Mucosa of stomach (tissue), 1 donor: ENCODE measurements around the gene OSCAR.
A peak's percentile ranks its signal among the peaks of the same experiment; 100 is the strongest.
"Not testable (repeated sequence)": the region's sequence is repeated elsewhere in the genome, so short reads cannot be mapped to it uniquely, and the experiment has no call there.

ENCODE experiments used
- H3K27me3 ChIP-seq: one replicate; pipeline ENCODE4 v1.7.0; 2013; ENCODE audit warnings: mild to moderate bottlenecking, low read length; ENCODE audit not compliant: control insufficient read depth, insufficient read depth
- H3K36me3 ChIP-seq: one replicate; pipeline ENCODE4 v1.7.0; 2013; ENCODE audit warnings: low read length; ENCODE audit not compliant: control insufficient read depth, insufficient read depth
- H3K4me1 ChIP-seq: one replicate; pipeline ENCODE4 v1.7.0; 2013; ENCODE audit warnings: mild to moderate bottlenecking, low read length; ENCODE audit not compliant: control insufficient read depth, insufficient read depth
- H3K4me3 ChIP-seq: one replicate; pipeline ENCODE4 v1.7.0; 2013; ENCODE audit warnings: low read length
- H3K9ac ChIP-seq: one replicate; pipeline ENCODE4 v1.7.0; 2013; ENCODE audit warnings: mild to moderate bottlenecking, low read length, moderate library complexity
- H3K9me3 ChIP-seq: one replicate; pipeline ENCODE4 v1.7.0; 2013; ENCODE audit warnings: mild to moderate bottlenecking, low read length, moderate library complexity; ENCODE audit not compliant: control insufficient read depth
- donor health status: Pancreatic carcinoma.

The OSCAR gene

DNA sequence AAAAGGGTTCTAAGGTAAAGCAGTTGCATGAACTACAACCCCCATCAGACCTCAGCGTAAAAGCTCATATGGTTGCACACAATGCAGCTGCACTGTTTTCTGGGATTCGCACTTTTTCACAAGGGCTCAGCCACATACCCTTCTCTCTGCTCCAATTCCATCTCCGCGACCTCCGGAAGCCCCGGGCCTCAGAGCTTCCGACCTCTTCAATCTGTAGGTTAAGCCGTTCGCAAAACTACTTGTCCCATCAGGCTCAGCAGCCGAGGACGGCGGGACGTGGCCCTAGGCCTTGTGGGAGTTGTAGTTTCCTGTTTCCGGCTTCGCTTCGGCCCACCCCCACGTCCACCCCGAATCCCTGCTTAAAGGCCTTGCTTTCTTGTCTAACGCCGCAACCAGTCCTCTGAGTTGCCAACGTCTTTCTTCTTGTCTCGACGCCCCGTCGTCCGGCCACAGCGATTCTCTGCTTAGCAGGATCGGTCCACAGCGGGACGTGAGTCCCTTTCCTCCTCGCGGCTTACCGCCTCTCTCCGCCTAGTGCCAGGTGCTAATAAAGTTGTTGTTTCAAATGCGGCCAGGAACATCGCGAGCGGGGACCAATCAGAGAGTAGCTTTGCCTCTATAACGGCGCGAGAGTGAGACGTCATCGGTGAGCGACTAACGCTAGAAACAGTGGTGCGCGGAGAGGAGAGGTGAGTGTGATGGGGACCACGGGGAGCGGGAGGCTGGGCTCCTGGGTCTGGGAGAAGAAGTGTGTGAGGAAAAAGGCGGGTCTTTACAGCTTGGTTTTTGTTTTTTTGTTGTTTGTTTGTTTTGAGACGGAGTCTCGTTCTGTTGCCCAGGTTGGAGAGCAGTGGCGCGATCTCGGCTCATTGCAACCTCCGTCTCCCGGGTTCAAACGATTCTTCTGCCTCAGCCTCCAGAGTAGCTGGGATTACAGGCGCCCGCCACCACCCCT is 14.8 kb upstream of the OSCAR start, which contains the start of the genes PRPF31 and TFPT:
PRPF31 (plus strand) TSS at position 646 of the 955 bp plus-strand sequence. CDS start 2,525 bp downstream, outside the sequence.
TFPT (minus strand) TSS at position 549 of the 955 bp plus-strand sequence; CDS start at position 161, 388 bp downstream.
- Histone ChIP-seq H3K9ac (peak within 1 kb of the TSS; percentile 94), H3K4me1 (peaks cover 9% of the 10 kb centered on the region), H3K9me3 (no peaks in the 10 kb centered on the region), H3K27me3 (no peaks in the 10 kb centered on the region), H3K36me3 (no peaks in the 10 kb centered on the region), H3K4me3 (peak within 1 kb of the TSS; percentile 100)

DNA sequence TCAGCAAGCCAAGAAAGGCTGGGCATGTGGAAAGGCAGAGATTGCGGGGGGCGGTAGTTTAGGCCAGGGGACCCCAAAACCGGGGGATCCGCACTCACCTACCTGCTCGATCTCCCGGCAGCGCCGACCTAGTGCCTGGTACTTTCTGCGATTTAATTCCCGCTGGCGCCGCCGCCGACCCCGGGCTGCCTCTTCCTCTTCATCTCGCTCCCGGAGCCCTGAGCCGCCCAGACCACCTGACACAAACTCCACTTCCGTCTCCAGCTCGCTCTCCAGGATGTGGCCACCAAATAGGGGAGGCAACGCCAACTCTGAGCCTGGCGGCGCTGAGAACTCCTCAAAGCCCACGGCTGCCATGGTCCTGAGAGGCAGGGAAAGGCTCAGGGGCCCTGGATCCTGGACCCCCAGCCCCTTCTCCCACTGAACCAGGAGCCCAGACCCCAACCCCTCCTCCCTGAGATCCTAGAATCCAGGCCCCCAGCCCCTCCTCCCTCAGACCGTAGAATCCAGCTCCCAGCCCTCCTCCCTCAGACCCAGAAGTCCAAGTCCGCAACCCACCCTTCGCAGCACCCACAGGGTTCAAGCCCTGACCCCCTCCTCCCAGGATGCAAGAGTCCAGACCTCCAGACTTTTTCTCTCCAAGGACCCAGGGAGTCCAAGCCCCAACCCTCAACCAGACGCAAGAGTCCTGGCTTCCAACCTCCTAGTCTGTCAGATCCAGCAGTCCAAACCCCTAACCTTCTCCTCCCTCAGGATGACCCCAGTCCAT is 13.9 kb upstream of the OSCAR start:
- peaks cover 9% of the 10 kb centered on the region for H3K4me1 ChIP-seq
- H3K27me3 ChIP-seq: no peaks in the 10 kb centered on the region
- no peaks in the 10 kb centered on the region for H3K9me3 ChIP-seq
- H3K9ac ChIP-seq: peak overlapping the region; percentile 94
- H3K36me3 ChIP-seq: no peaks in the 10 kb centered on the region
- H3K4me3 ChIP-seq: peak overlapping the region; percentile 100

DNA sequence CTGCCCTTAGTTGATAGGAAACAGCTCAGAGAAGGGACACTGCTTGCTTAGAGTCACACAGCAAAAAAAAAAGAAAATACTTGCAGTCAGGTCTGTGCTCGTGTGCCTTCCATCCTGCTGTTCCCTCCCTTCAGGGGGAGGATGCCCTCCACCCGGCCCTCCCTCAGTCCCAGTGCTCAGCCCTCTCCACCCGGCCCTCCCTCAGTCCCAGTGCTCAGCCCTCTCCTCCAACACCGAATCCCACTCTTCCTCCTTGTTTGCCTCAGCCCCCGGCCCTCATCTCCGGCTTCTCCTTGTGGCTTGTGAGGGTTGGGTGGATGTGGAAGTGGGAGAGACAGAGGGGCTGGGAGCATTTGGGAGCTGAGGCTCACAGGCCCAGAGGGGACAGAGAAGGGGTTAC is 9.0 kb upstream of the OSCAR start:
- H3K9me3 ChIP-seq: no peaks in the 10 kb centered on the region
- no peaks in the 10 kb centered on the region for H3K27me3 ChIP-seq
- no peaks in the 10 kb centered on the region for H3K36me3 ChIP-seq
- H3K4me1 ChIP-seq: peaks cover 9% of the 10 kb centered on the region
- no peak overlapping the region for H3K9ac ChIP-seq
- H3K4me3 ChIP-seq: no peak overlapping the region

- Histone ChIP-seq H3K36me3 (no peaks in the 10 kb centered on the region), H3K4me3 (no peak overlapping the region), H3K27me3 (no peaks in the 10 kb centered on the region), H3K9ac (no peak overlapping the region), H3K4me1 (no peaks in the 10 kb centered on the region), H3K9me3 (no peaks in the 10 kb centered on the region)
Observed at GRCh38 chr19:54108496-54108895, 7.9 kb upstream of the OSCAR start.

GRCh38 chr19:54107876-54108490 is 7.4 kb upstream of the OSCAR start:
- no peaks in the 10 kb centered on the region for H3K4me1 ChIP-seq
- no peaks in the 10 kb centered on the region for H3K9me3 ChIP-seq
- no peak overlapping the region for H3K9ac ChIP-seq
- H3K4me3 ChIP-seq: no peak overlapping the region
- H3K36me3 ChIP-seq: no peaks in the 10 kb centered on the region
- no peaks in the 10 kb centered on the region for H3K27me3 ChIP-seq

DNA sequence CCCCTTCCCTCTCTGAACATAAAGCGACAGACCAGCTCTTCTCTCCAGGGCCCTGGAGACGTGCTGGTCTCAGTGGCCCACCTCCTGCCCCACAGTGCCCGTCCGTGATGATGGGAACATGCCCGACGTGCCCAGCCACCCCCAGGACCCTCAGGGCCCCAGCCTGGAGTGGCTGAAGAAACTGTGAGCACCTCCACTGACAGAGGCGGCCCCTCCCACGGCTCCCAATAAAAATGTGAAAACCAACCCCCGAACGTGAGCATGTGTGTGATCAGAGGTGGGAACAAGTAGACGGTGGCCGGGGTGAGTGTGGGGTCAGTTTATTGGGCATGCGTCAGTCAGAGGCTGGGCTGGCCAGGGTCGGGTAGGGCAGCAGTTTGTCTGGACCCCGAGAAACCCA is 6.1 kb upstream of the OSCAR start:
- H3K4me1 ChIP-seq: peaks cover 7% of the 10 kb centered on the region
- no peak overlapping the region for H3K4me3 ChIP-seq
- H3K9me3 ChIP-seq: no peaks in the 10 kb centered on the region
- no peaks in the 10 kb centered on the region for H3K27me3 ChIP-seq
- H3K36me3 ChIP-seq: no peaks in the 10 kb centered on the region
- H3K9ac ChIP-seq: no peak overlapping the region

DNA sequence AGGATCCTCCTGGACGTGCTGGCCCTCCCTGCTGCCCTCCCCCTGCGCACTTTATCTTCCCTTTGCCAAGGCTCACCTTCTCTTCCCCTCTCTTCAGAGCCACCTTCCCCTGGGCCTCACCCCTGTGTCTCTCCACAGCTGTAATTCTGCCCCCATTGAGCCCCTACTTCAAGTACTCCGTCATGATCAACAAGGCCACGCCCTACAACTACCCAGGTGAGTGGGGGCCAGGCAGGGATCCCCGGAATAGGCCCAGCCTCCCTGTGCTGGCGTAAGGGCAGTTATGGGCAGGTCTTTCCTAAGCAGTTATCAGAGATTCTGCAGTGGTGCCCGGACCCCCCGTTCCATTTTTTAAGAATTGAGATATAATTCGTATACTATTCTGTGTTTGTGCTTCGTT is 5.2 kb upstream of the OSCAR start:
- Histone ChIP-seq H3K9ac (no peak overlapping the region), H3K36me3 (no peaks in the 10 kb centered on the region), H3K27me3 (no peaks in the 10 kb centered on the region), H3K9me3 (no peaks in the 10 kb centered on the region), H3K4me3 (no peak overlapping the region), H3K4me1 (peaks cover 7% of the 10 kb centered on the region)

- H3K36me3 ChIP-seq: no peaks in the 10 kb centered on the region
- H3K27me3 ChIP-seq: no peaks in the 10 kb centered on the region
- H3K4me1 ChIP-seq: peaks cover 7% of the 10 kb centered on the region
- no peaks in the 10 kb centered on the region for H3K9me3 ChIP-seq
- no peak overlapping the region for H3K4me3 ChIP-seq
- H3K9ac ChIP-seq: no peak overlapping the region
Observed at GRCh38 chr19:54104998-54105715, 4.6 kb upstream of the OSCAR start.

GRCh38 chr19:54102421-54103169 is 2.0 kb upstream of the OSCAR start, which contains the start of gene NDUFA3:
NDUFA3 (plus strand) TSS chr19:54102855; CDS start chr19:54102879, 24 bp downstream.
- H3K9ac ChIP-seq: peak within 1 kb of the TSS; percentile 79
- H3K4me3 ChIP-seq: peak within 1 kb of the TSS; percentile 91
- H3K27me3 ChIP-seq: no peaks in the 10 kb centered on the region
- peaks cover 7% of the 10 kb centered on the region for H3K4me1 ChIP-seq
- H3K36me3 ChIP-seq: no peaks in the 10 kb centered on the region
- H3K9me3 ChIP-seq: no peaks in the 10 kb centered on the region

GRCh38 chr19:54099903-54100255 is 724 bp downstream of the OSCAR start:
- not testable (repeated sequence) for H3K4me3 ChIP-seq, H3K36me3 ChIP-seq, H3K9ac ChIP-seq, H3K9me3 ChIP-seq
- H3K27me3 ChIP-seq: peaks cover 22% of the 10 kb centered on the region
- H3K4me1 ChIP-seq: peaks cover 19% of the 10 kb centered on the region
